CD4-positive, alpha-beta T cell (primary cell): Measurements from ENCODE around the gene YAP1. TPM values are rescaled to one million over a fixed set of nuclear protein-coding genes. Genes with fewer than 3 reads are reported as not detected.

Source experiments
- ATAC-seq: fragments of 200-7000 bp; cut with Tn5 transposase; one replicate; pipeline ENCODE4 v1.10.0; 2022; ENCODE audit warnings: mild to moderate bottlenecking; ENCODE audit not compliant: poor library complexity
- CTCF ChIA-PET: fragments of 350-600 bp; sonication (Branson Sonifier 250); formaldehyde crosslinking; loops from one replicate; lab custom pipeline; 2021; ENCODE audit warnings: antibody characterized with exemption, inconsistent platforms; lab: Charles Lee
- POLR2A ChIA-PET: fragments of 350-600 bp; sonication (Branson Sonifier 250); formaldehyde crosslinking; loops from one replicate; lab custom pipeline; 2021; ENCODE audit warnings: antibody characterized with exemption, inconsistent platforms; lab: Charles Lee
- DNase-seq, 14 experiments: peaks; one replicate each; pipeline ENCODE4 v3.0.0-alpha.2; 2013 to 2020; ENCODE audit warnings: mixed read lengths in 2 of 14
- H3K27ac ChIP-seq, 2 donors: one replicate each; pipeline versions ENCODE4 v1.5.1 to v1.7.0; 2013; ENCODE audit warnings: low read length in 2 of 2, low read depth in 1 of 2, mild to moderate bottlenecking in 1 of 2
- H3K27me3 ChIP-seq, 2 experiments: 1 replicate in 1 of 2; 2 replicates in 1 of 2; pipeline versions ENCODE4 v1.6.1 to v1.7.0; 2013; ENCODE audit warnings: low read length in 2 of 2, control low read depth in 1 of 2, mild to moderate bottlenecking in 1 of 2, moderate library complexity in 1 of 2; ENCODE audit not compliant: insufficient read depth in 2 of 2, control insufficient read depth in 1 of 2
- H3K36me3 ChIP-seq: one replicate; pipeline ENCODE4 v1.6.1; 2013; ENCODE audit warnings: low read length, control low read depth; ENCODE audit not compliant: insufficient read depth
- H3K4me1 ChIP-seq: one replicate; pipeline ENCODE4 v1.6.1; 2013; ENCODE audit warnings: low read length, control low read depth; ENCODE audit not compliant: insufficient read depth
- H3K4me3 ChIP-seq: one replicate; pipeline ENCODE4 v1.5.1; 2013; ENCODE audit warnings: mild to moderate bottlenecking, low read length, moderate library complexity
- H3K9me3 ChIP-seq, 2 experiments: 1 replicate in 1 of 2; 2 replicates in 1 of 2; pipeline versions ENCODE4 v1.6.1 to v1.7.0; 2013; ENCODE audit warnings: low read length in 2 of 2, mild to moderate bottlenecking in 2 of 2, control low read depth in 1 of 2, moderate library complexity in 1 of 2; ENCODE audit not compliant: control insufficient read depth in 1 of 2, insufficient read depth in 1 of 2
- H3K27ac Mint-ChIP-seq: one replicate; pipeline ENCODE4 v1.8.0; 2020; ENCODE audit warnings: mixed read lengths
- H3K27me3 Mint-ChIP-seq: one replicate; pipeline ENCODE4 v1.8.0; 2021; ENCODE audit warnings: mixed read lengths
- H3K36me3 Mint-ChIP-seq: one replicate; pipeline ENCODE4 v1.8.0; 2021; ENCODE audit warnings: low read depth, mixed read lengths
- H3K4me1 Mint-ChIP-seq: one replicate; pipeline ENCODE4 v1.8.0; 2021; ENCODE audit warnings: low read depth, mixed read lengths
- H3K4me3 Mint-ChIP-seq: one replicate; pipeline ENCODE4 v1.8.0; 2020; ENCODE audit warnings: mild to moderate bottlenecking, mixed read lengths
- H3K9me3 Mint-ChIP-seq: one replicate; pipeline ENCODE4 v1.8.0; 2020; ENCODE audit warnings: mixed read lengths
- CTCF ChIP-seq: fragments of 200-600 bp; IDR thresholded peaks from one replicate; pipeline ENCODE4 v1.8.0; 2022; ENCODE audit warnings: antibody characterized with exemption, mild to moderate bottlenecking
- intact Hi-C, 2 experiments: fragments of 100-400 bp; cut with DNase I in 1 of 2; cut with micrococcal nuclease in 1 of 2; formaldehyde crosslinking; loops; one replicate each; pipeline versions ENCODE4 v1.15.1 to v1.9.0; 2023 to 2025; cut with DNase I, micrococcal nuclease
- total RNA-seq, 174 experiments: library from RNA in 2 of 174; stranded (reverse) in 2 of 174; gene quantifications; one replicate each; pipeline ENCODE4 v1.2.3 and lab custom pipeline; 2021 to 2026

YAP1 gene
- total RNA-seq, 2 experiments from 2014 or later, result 0.06 TPM; not detected in 1

- ATAC-seq, result no peak
- no peak for DNase-seq
- no peaks in the 10 kb centered on the region for H3K4me1 Mint-ChIP-seq
- H3K27me3 Mint-ChIP-seq, result peaks cover 8% of the 10 kb centered on the region
- no peaks in the 10 kb centered on the region for H3K4me1 ChIP-seq
- no peak overlapping the region for H3K4me3 Mint-ChIP-seq
- CTCF ChIA-PET, result no interaction called here
- TF ChIP-seq CTCF, result no peak
- intact Hi-C loops, result no loop called here
- peaks cover 2 to 9% of the 10 kb centered on the region in 2 experiments for H3K27me3 ChIP-seq
- no peak overlapping the region for H3K4me3 ChIP-seq
- no peak overlapping the region for H3K27ac ChIP-seq
- no peaks in the 10 kb centered on the region for H3K9me3 ChIP-seq
- H3K27ac Mint-ChIP-seq, result no peak overlapping the region
- no peaks in the 10 kb centered on the region for H3K9me3 Mint-ChIP-seq
- no peaks in the 10 kb centered on the region for H3K36me3 ChIP-seq
- POLR2A ChIA-PET, result no interaction called here
- H3K36me3 Mint-ChIP-seq, result no peaks in the 10 kb centered on the region
Observed at GRCh38 chr11:102138223-102138622, 28.0 kb downstream of the YAP1 start.

GRCh38 chr11:102138670-102139069 is 28.4 kb downstream of the YAP1 start:
- peaks cover 8% of the 10 kb centered on the region for H3K27me3 Mint-ChIP-seq
- no peak overlapping the region for H3K4me3 Mint-ChIP-seq
- no peak for TF ChIP-seq CTCF
- H3K9me3 Mint-ChIP-seq, result no peaks in the 10 kb centered on the region
- CTCF ChIA-PET, result no interaction called here
- POLR2A ChIA-PET, result no interaction called here
- no peak overlapping the region for H3K27ac Mint-ChIP-seq
- no peak overlapping the region for H3K27ac ChIP-seq
- no peaks in the 10 kb centered on the region for H3K9me3 ChIP-seq
- DNase-seq (no peak), ATAC-seq (no peak)
- H3K36me3 ChIP-seq, result no peaks in the 10 kb centered on the region
- intact Hi-C loops, result no loop called here
- no peak overlapping the region for H3K4me3 ChIP-seq
- no peaks in the 10 kb centered on the region for H3K4me1 ChIP-seq
- peaks cover 2 to 9% of the 10 kb centered on the region in 2 experiments for H3K27me3 ChIP-seq
- no peaks in the 10 kb centered on the region for H3K36me3 Mint-ChIP-seq
- H3K4me1 Mint-ChIP-seq, result no peaks in the 10 kb centered on the region

- H3K36me3 Mint-ChIP-seq, result no peaks in the 10 kb centered on the region
- no peaks in the 10 kb centered on the region for H3K4me1 ChIP-seq
- no peak overlapping the region for H3K27ac ChIP-seq
- H3K4me3 Mint-ChIP-seq, result no peak overlapping the region
- H3K27me3 Mint-ChIP-seq, result peaks cover 8% of the 10 kb centered on the region
- TF ChIP-seq CTCF, result no peak
- H3K9me3 Mint-ChIP-seq, result no peaks in the 10 kb centered on the region
- no peaks in the 10 kb centered on the region for H3K9me3 ChIP-seq
- no peak for ATAC-seq
- H3K4me1 Mint-ChIP-seq, result no peaks in the 10 kb centered on the region
- H3K4me3 ChIP-seq, result no peak overlapping the region
- ChIA-PET CTCF (interaction anchor here (0.5 kb wide), 1 partner anchor 161 kb away, joined by 3 read pairs; no protein-coding TSS in a partner anchor), POLR2A (interaction anchor here (0.6 kb wide), 1 partner anchor 31 kb away, joined by 3 read pairs; no protein-coding TSS in a partner anchor)
- H3K27me3 ChIP-seq, result peaks cover 2 to 9% of the 10 kb centered on the region in 2 experiments
- intact Hi-C loops, result no loop called here
- H3K27ac Mint-ChIP-seq, result no peak overlapping the region
- H3K36me3 ChIP-seq, result no peaks in the 10 kb centered on the region
- no peak for DNase-seq
Observed at GRCh38 chr11:102139081-102139498, 28.8 kb downstream of the YAP1 start.
